ENCODE results near the gene TMEM161A. TPM values are rescaled to one million over a fixed set of nuclear protein-coding genes. Genes with fewer than 3 reads are reported as not detected.
A peak's percentile ranks its signal among the peaks of the same experiment; 100 is the strongest.

Gene TMEM161A
- total and polyA plus RNA-seq, 2 of the 13 experiments (the other 11 are each of a cell fraction or from before 2014, with no cell fraction given) = 25.9 to 31.4 TPM

- no peak for TF ChIP-seq ZBTB7A (CRISPR knock-in tag; IDR thresholded peaks at IDR 0.05)
- TF ChIP-seq CHD2 (IDR thresholded peaks at IDR 0.05; ENCODE audit: low read depth, low read length) = no peak
- no peak for TF ChIP-seq ZNF549 (CRISPR knock-in tag; IDR thresholded peaks at IDR 0.05)
- TF ChIP-seq ZBTB43 (CRISPR knock-in tag; conservative IDR thresholded peaks at IDR 0.05) = no peak
- no peak for TF ChIP-seq GPN1 (CRISPR knock-in tag; IDR thresholded peaks at IDR 0.05; ENCODE audit: borderline replicate concordance)
- TF ChIP-seq KDM1A (CRISPR knock-in tag; IDR thresholded peaks at IDR 0.05) = no peak
- no peak for TF ChIP-seq MIER3 (CRISPR knock-in tag; IDR thresholded peaks at IDR 0.05; ENCODE audit: borderline replicate concordance)
- no peak for TF ChIP-seq PREB (CRISPR knock-in tag; IDR thresholded peaks at IDR 0.05)
- TF ChIP-seq ZNF33A (CRISPR knock-in tag; IDR thresholded peaks at IDR 0.05; ENCODE audit: borderline replicate concordance) = no peak
- TF ChIP-seq ZIK1 (CRISPR knock-in tag; IDR thresholded peaks at IDR 0.05; ENCODE audit: borderline replicate concordance, low read depth) = no peak; the same call in 1 of the 2 replicates
- no peak for TF ChIP-seq PCBP2 (optimal IDR thresholded peaks at IDR 0.05; ENCODE audit: low read depth, low read length, poor library complexity, severe bottlenecking)
- TF ChIP-seq DRAP1 (CRISPR knock-in tag; IDR thresholded peaks at IDR 0.05) = peak; percentile 69
- no peak for TF ChIP-seq IKZF5 (CRISPR knock-in tag; IDR thresholded peaks at IDR 0.05)
- no peak for TF ChIP-seq EZH2 (conservative IDR thresholded peaks at IDR 0.05; ENCODE audit: low read depth, low read length)
- no peak for TF ChIP-seq MED1 (CRISPR knock-in tag; IDR thresholded peaks at IDR 0.05)
- TF ChIP-seq XRCC5 (optimal IDR thresholded peaks at IDR 0.05; ENCODE audit: low read length) = peak; percentile 54
- TF ChIP-seq NCOA5 (CRISPR knock-in tag; IDR thresholded peaks at IDR 0.05) = no peak
- TF ChIP-seq FOXA3 (CRISPR knock-in tag; IDR thresholded peaks at IDR 0.05) = no peak
- TF ChIP-seq ZNF484 (CRISPR knock-in tag; IDR thresholded peaks at IDR 0.05; ENCODE audit: borderline replicate concordance, low read depth) = no peak
- TF ChIP-seq SUZ12 (IDR thresholded peaks at IDR 0.05; ENCODE audit: low read depth, low read length) = no peak
- TF ChIP-seq CSRNP2 (CRISPR knock-in tag; conservative IDR thresholded peaks at IDR 0.05; ENCODE audit: low read depth) = no peak
- TF ChIP-seq THAP9 (CRISPR knock-in tag; IDR thresholded peaks at IDR 0.05; ENCODE audit: borderline replicate concordance) = no peak
These were observed 32.0 kb upstream of the TMEM161A start, which contains the start of gene MEF2B (continued) for GRCh38 chr19:19170053-19170872.
